ENCODE results near the gene SIRPG. TPM values are rescaled to one million over a fixed set of nuclear protein-coding genes. Genes with fewer than 3 reads are reported as not detected.

The SIRPG gene
- total and polyA plus RNA-seq, 2 of the 13 experiments (the other 11 are each of a cell fraction or from before 2014, with no cell fraction given): not detected

GRCh38 chr20:1579488-1579887 lies 78.1 kb downstream of the SIRPG start:
- in situ Hi-C loops (cut with HindIII; ENCODE audit: extremely low pct_ligation_motif_present, low pct_unique_long_range_greater_than_20kb): no loop called here
- 41% methylated on average over 5 of the region's 6 CpGs for WGBS (ENCODE audit: low lambda C conversion rate)
- DNase-seq (ENCODE audit: low spot score): no peak
- no peak for ATAC-seq
- FAIRE-seq: no peak
- H2AFZ ChIP-seq (ENCODE audit: low read length): no peak overlapping the region
- no peaks in the 10 kb centered on the region for H3K79me2 ChIP-seq (ENCODE audit: insufficient read depth, low read length)
- H3K27ac ChIP-seq (ENCODE audit: extremely low read length, insufficient read depth, low read length): no peak overlapping the region
- intact Hi-C loops (cut with micrococcal nuclease; ENCODE audit: unreplicated experiment): no loop called here
- ChIA-PET POLR2A (no interaction called here), CTCF (ENCODE audit: low intra/inter-chr PET ratio, low total read pairs) (no interaction called here)
- H3K4me3 ChIP-seq (replicated peaks in 1 of 3; ENCODE audit: insufficient read depth in 1 of 3, low read depth in 2 of 3, low read length in 3 of 3): no peak overlapping the region
- no peaks in the 10 kb centered on the region for H3K27me3 ChIP-seq (ENCODE audit: control insufficient read depth in 1 of 2, insufficient read depth in 2 of 2, low read length in 2 of 2)
- no peaks in the 10 kb centered on the region for H3K4me1 ChIP-seq (ENCODE audit: insufficient read depth, low read length)
- no peaks in the 10 kb centered on the region for H3K9me3 ChIP-seq (ENCODE audit: low read length)
- no peaks in the 10 kb centered on the region for H4K20me1 ChIP-seq (ENCODE audit: insufficient read depth, low read length)
- no peaks in the 10 kb centered on the region for H3K36me3 ChIP-seq (replicated peaks in 1 of 2; ENCODE audit: control insufficient read depth in 1 of 2, insufficient read depth in 2 of 2, low read length in 2 of 2)
- no TSS peak for BruUV-seq (replicated peaks)
- no peak overlapping the region for H3K4me2 ChIP-seq (ENCODE audit: low read depth, low read length)
- TF ChIP-seq TCF7L2 (IDR thresholded peaks at IDR 0.05; ENCODE audit: low read depth, low read length): no peak
- TF ChIP-seq MAFF (IDR thresholded peaks at IDR 0.05; ENCODE audit: low read depth, low read length): peak; percentile 34
- peak; percentile 36 to 59; a peak in 2 of 4 replicates for TF ChIP-seq MAFK (conservative IDR thresholded peaks at IDR 0.05 in 1 of 2, IDR thresholded peaks at IDR 0.05 in 1 of 2; ENCODE audit: low read length in 2 of 2)
- no peak overlapping the region for H3K9ac ChIP-seq (ENCODE audit: insufficient read depth, low read depth, low read length)

Small RNA genes lying within 50 kb of the gene (small RNA-seq; reads per million reads assigned to genes)
- gene AL109809.3 (ENCODE audit: insufficient read depth in 2 of 3, insufficient read length in 3 of 3, low read depth in 2 of 3, low replicate concordance in 1 of 3): 0 reads per million in 3 experiments
- 0 reads per million in 3 experiments for gene RN7SL561P (ENCODE audit: insufficient read depth in 2 of 3, insufficient read length in 3 of 3, low read depth in 2 of 3, low replicate concordance in 1 of 3)

Other genes starting within 250 kb of the SIRPG start
- gene NSFL1C, start 190.9 kb downstream of the SIRPG start, total RNA-seq (2016; rRNA removed; fragmentation: Illumina TruSeq; extraction: Trizol): 62.7 and 74.0 TPM in 2 replicates
- gene NSFL1C, start 190.9 kb downstream of the SIRPG start, polyA plus RNA-seq (2011; rRNA removed): 22.9 and 31.9 TPM in 2 replicates
- not detected in 2 replicates for gene SIRPB2, start 166.4 kb downstream of the SIRPG start, total RNA-seq (2016; rRNA removed; fragmentation: Illumina TruSeq; extraction: Trizol)
- not detected in 2 replicates for gene SIRPB2, start 166.4 kb downstream of the SIRPG start, polyA plus RNA-seq (2011; rRNA removed)
- not detected in 2 replicates for gene SIRPD, start 100.1 kb downstream of the SIRPG start, total RNA-seq (2016; rRNA removed; fragmentation: Illumina TruSeq; extraction: Trizol)
- gene SIRPD, start 100.1 kb downstream of the SIRPG start, polyA plus RNA-seq (2011; rRNA removed): not detected in 2 replicates
- 0.98 and 1.4 TPM in 2 replicates for gene SIRPB1, start 37.8 kb downstream of the SIRPG start, total RNA-seq (2016; rRNA removed; fragmentation: Illumina TruSeq; extraction: Trizol)
- gene SIRPB1, start 37.8 kb downstream of the SIRPG start, polyA plus RNA-seq (2011; rRNA removed): 0.41 and 0.46 TPM in 2 replicates
- 13.1 and 17.6 TPM in 2 replicates for gene SIRPA, start 237.6 kb upstream of the SIRPG start, total RNA-seq (2016; rRNA removed; fragmentation: Illumina TruSeq; extraction: Trizol)
- 6.8 and 7.2 TPM in 2 replicates for gene SIRPA, start 237.6 kb upstream of the SIRPG start, polyA plus RNA-seq (2011; rRNA removed)